Glutamatergic neuron (in vitro differentiated cells): ENCODE measurements around the gene RASA3. TPM values are rescaled to one million over a fixed set of nuclear protein-coding genes. Genes with fewer than 3 reads are reported as not detected.
"Not testable (repeated sequence)": the region's sequence is repeated elsewhere in the genome, so short reads cannot be mapped to it uniquely, and the experiment has no call there.

ENCODE experiments used
- DNase-seq: peaks from one replicate; pipeline ENCODE4 v3.0.0; 2022
- H3K27ac Mint-ChIP-seq: one replicate; pipeline ENCODE4 v1.8.0; 2020; ENCODE audit warnings: mild to moderate bottlenecking, mixed read lengths, inconsistent platforms; ENCODE audit not compliant: unreplicated experiment
- H3K27me3 Mint-ChIP-seq: one replicate; pipeline ENCODE4 v1.8.0; 2020; ENCODE audit warnings: mild to moderate bottlenecking, moderate library complexity, mixed read lengths, inconsistent platforms; ENCODE audit not compliant: unreplicated experiment
- H3K36me3 Mint-ChIP-seq: one replicate; pipeline ENCODE4 v1.8.0; 2020; ENCODE audit warnings: mild to moderate bottlenecking, mixed read lengths, inconsistent platforms; ENCODE audit not compliant: unreplicated experiment
- H3K4me1 Mint-ChIP-seq: one replicate; pipeline ENCODE4 v1.8.0; 2020; ENCODE audit warnings: mild to moderate bottlenecking, low read depth, mixed read lengths, inconsistent platforms; ENCODE audit not compliant: unreplicated experiment
- H3K4me3 Mint-ChIP-seq: one replicate; pipeline ENCODE4 v1.8.0; 2020; ENCODE audit warnings: mild to moderate bottlenecking, mixed read lengths, inconsistent platforms; ENCODE audit not compliant: unreplicated experiment
- H3K9me3 Mint-ChIP-seq: one replicate; pipeline ENCODE4 v1.8.0; 2020; ENCODE audit warnings: mild to moderate bottlenecking, moderate library complexity, mixed read lengths, inconsistent platforms; ENCODE audit not compliant: unreplicated experiment
- CTCF ChIP-seq: fragments of 200-600 bp; sonication (generic); IDR thresholded peaks from one replicate; pipeline ENCODE4 v1.5.0; 2021; ENCODE audit not compliant: partially characterized antibody, unreplicated experiment
- total RNA-seq: library from RNA; stranded (reverse); fragmentation: NEBNext Ultra II Directional; extraction: Animal tissue kit (Norgen Biotek cat#: 25700); gene quantifications from one replicate; pipeline ENCODE4 v1.2.1, GENCODE V29; 2021; ENCODE audit not compliant: unreplicated experiment

RASA3 gene
- total RNA-seq, 1 donor from 2014 or later = 15.2 TPM

DNA sequence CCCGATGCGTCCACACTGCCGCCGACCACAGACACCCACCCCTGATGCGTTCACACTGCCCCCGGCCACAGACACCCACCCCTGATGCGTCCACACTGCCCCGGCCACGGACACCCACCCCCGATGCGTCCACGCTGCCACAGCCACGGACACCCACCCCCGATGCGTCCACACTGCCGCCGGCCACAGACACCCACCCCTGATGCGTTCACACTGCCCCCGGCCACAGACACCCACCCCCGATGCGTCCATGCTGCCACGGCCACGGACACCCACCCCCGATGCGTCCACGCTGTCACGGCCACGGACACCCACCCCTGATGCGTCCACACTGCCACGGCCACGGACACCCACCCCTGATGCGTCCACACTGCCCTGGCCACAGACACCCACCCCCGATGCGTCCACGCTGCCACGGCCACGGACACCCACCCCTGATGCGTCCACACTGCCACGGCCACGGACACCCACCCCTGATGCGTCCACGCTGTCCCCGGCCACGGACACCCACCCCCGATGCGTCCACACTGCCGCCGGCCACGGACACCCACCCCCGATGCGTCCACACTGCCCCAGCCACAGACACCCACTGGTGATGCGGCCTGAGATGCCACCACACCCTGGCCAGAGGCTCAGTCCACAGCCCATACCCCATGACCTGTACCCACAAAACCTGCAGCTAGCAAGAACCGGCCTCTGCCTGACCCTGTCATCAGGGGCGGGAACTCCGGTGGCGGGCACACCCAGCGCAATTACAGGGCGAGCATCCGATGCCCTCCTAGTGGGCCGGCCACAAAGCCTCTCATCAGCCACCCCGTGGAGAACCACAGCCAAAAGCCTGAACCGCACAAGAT, 28.4 kb downstream of the RASA3 start:
- DNase-seq = no peak
- H3K27ac Mint-ChIP-seq = no peak overlapping the region
- peaks cover 17% of the 10 kb centered on the region for H3K4me1 Mint-ChIP-seq
- H3K4me3 Mint-ChIP-seq = no peak overlapping the region
- H3K27me3 Mint-ChIP-seq = peaks cover 11% of the 10 kb centered on the region
- H3K36me3 Mint-ChIP-seq = no peaks in the 10 kb centered on the region
- no peak for TF ChIP-seq CTCF
- H3K9me3 Mint-ChIP-seq = peaks cover 2% of the 10 kb centered on the region

- peaks cover 10% of the 10 kb centered on the region for H3K27me3 Mint-ChIP-seq
- peaks cover 16% of the 10 kb centered on the region for H3K4me1 Mint-ChIP-seq
- DNase-seq, H3K27ac Mint-ChIP-seq, H3K36me3 Mint-ChIP-seq, H3K9me3 Mint-ChIP-seq, H3K4me3 Mint-ChIP-seq: not testable (repeated sequence)
Observed at GRCh38 chr13:114103289-114103621, 29.2 kb downstream of the RASA3 start.

DNA sequence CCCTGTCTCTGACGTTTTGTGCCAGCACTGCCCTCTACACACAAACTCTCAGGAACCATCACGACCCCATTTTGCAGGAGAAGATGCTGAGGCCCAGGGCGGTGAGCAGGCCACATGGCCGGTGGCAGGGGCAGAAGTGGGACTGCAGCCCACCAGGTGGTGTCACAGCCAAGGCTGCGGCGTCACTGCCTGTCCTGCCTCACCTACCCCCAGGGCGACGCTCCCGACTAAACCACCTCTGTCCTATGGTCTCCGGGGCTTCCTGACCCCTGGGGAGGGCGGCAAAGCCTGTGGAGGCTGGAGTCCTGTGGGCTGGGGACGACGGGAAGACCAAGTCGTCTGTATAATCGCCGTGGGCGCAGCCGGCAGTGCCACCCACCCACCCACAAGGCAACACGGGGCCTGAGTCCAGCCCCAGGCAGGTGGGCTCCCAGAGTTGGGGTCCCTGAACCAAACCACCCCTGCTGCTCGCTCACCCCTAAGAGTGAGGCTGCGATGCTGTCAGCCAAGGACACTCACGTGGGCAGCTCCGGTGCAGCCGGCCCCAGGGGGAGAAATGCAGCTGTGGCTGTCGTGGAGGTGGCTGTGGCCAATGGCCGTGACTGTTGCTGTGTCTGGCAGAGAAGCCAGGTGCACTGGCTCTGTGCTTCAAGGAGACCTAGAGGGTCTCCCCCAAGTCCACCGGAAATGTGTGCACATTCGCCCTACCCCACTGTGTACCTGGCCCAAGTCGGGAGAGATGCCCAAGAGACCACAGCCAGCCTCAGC, 29.7 kb downstream of the RASA3 start:
- no peak overlapping the region for H3K27ac Mint-ChIP-seq
- peaks cover 6% of the 10 kb centered on the region for H3K9me3 Mint-ChIP-seq
- DNase-seq = no peak
- peaks cover 16% of the 10 kb centered on the region for H3K4me1 Mint-ChIP-seq
- H3K4me3 Mint-ChIP-seq = no peak overlapping the region
- no peak for TF ChIP-seq CTCF
- H3K27me3 Mint-ChIP-seq = peaks cover 8% of the 10 kb centered on the region
- H3K36me3 Mint-ChIP-seq = no peaks in the 10 kb centered on the region

- DNase-seq = no peak
- no peak for TF ChIP-seq CTCF
- Mint-ChIP-seq H3K4me3 (no peak overlapping the region), H3K27me3 (peaks cover 8% of the 10 kb centered on the region), H3K9me3 (peaks cover 8% of the 10 kb centered on the region), H3K27ac (no peak overlapping the region), H3K36me3 (no peaks in the 10 kb centered on the region), H3K4me1 (peaks cover 21% of the 10 kb centered on the region)
Observed at GRCh38 chr13:114102131-114102520, 30.3 kb downstream of the RASA3 start.

DNA sequence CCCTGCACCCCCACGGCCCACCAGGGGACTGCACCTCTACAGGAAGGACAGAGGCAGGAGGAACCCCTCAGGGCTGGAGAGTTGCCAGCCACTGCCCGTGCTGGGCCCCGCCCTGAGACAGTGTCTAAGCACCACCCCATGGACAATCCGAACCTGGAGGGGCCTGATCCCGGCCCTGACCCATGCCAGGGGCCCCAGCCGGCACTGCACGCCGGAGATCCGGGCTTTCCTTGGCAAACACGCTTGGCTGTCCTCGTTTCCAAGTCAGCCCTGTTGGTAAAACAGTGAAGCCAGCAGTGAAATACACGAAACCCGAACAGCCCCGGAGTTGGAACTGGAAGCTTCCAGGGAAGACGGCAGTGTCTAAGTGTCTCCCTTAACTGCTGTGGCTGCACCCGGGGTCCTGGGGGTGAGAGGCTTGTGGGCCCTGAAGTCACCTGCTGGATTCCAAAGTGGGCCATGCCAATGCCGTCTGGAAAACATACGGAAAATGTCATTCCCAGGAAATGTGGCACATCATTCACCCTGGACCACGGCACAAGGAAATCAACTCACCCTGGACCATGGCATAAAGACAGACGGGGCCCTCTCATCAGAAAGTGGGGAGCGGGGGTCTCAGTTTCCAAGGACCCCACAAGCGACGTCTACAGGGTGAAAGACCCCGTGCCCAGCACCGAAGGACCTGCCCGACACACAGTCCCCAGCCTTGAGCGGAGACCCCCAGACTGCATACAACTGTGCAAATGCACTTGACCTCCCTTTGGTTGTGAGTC, 30.9 kb downstream of the RASA3 start:
- Mint-ChIP-seq H3K27ac (no peak overlapping the region), H3K4me3 (no peak overlapping the region), H3K4me1 (peaks cover 27% of the 10 kb centered on the region), H3K27me3 (peaks cover 10% of the 10 kb centered on the region), H3K9me3 (peaks cover 10% of the 10 kb centered on the region), H3K36me3 (no peaks in the 10 kb centered on the region)
- TF ChIP-seq CTCF = no peak
- no peak for DNase-seq
